Neural cell (in vitro differentiated cells): ENCODE data around the gene ITPR2. TPM values are rescaled to one million over a fixed set of nuclear protein-coding genes. Genes with fewer than 3 reads are reported as not detected.

Source experiments
- H2AFZ ChIP-seq: fragments of 200-600, 300-800 bp; sonication (generic), shearing (Covaris generic); 2 replicates; pipeline ENCODE4 v1.6.0; 2014; ENCODE audit warnings: low read depth, mild to moderate bottlenecking, antibody characterized with exemption, low read length, moderate library complexity
- H3F3A ChIP-seq: fragments of 200-600 bp; shearing (Covaris generic); 2 replicates; pipeline ENCODE4 v1.6.1; 2016; ENCODE audit warnings: mild to moderate bottlenecking, moderate library complexity, mixed read lengths, antibody characterized with exemption, low read length; ENCODE audit not compliant: insufficient read depth, poor library complexity, severe bottlenecking
- H3K27ac ChIP-seq: fragments of 200-600, 300-800 bp; sonication (generic), shearing (Covaris generic); 2 replicates; pipeline ENCODE4 v1.5.1; 2014; ENCODE audit warnings: mild to moderate bottlenecking, low read length, moderate library complexity
- H3K27me3 ChIP-seq: fragments of 300-800, 200-600 bp; sonication (generic), shearing (Covaris generic); 2 replicates; pipeline ENCODE4 v1.6.0; 2014; ENCODE audit warnings: mild to moderate bottlenecking, low read depth, low read length, moderate library complexity; ENCODE audit not compliant: insufficient read depth
- H3K36me3 ChIP-seq: fragments of 300-800, 200-600 bp; sonication (generic), shearing (Covaris generic); 2 replicates; pipeline ENCODE4 v1.5.1; 2014; ENCODE audit warnings: mild to moderate bottlenecking, antibody characterized with exemption, low read length, moderate library complexity; ENCODE audit not compliant: insufficient read depth
- H3K4me2 ChIP-seq: fragments of 300-800, 200-600 bp; sonication (generic), shearing (Covaris generic); 2 replicates; pipeline ENCODE4 v1.6.0; 2014; ENCODE audit warnings: mild to moderate bottlenecking, low read length
- H3K4me3 ChIP-seq: fragments of 300-800, 200-600 bp; sonication (generic), shearing (Covaris generic); 2 replicates; pipeline ENCODE4 v1.5.1; 2014; ENCODE audit warnings: mild to moderate bottlenecking, low read length, moderate library complexity
- H3K79me2 ChIP-seq: fragments of 200-600 bp; shearing (Covaris generic); replicated peaks from 2 replicates; pipeline ENCODE4 v1.6.0; 2014; ENCODE audit warnings: mild to moderate bottlenecking, low read length, moderate library complexity; ENCODE audit not compliant: insufficient read depth
- H3K9ac ChIP-seq: fragments of 300-800, 200-600 bp; sonication (generic), shearing (Covaris generic); 2 replicates; pipeline ENCODE4 v1.6.1; 2016; ENCODE audit warnings: mild to moderate bottlenecking, low read length, mixed read lengths
- H3K9me2 ChIP-seq: fragments of 200-600 bp; shearing (Covaris generic); 2 replicates; pipeline ENCODE4 v1.6.1; 2016; ENCODE audit warnings: mild to moderate bottlenecking, low read length, mixed read lengths; ENCODE audit not compliant: insufficient read depth
- H3K9me3 ChIP-seq: fragments of 200-600, 300-800 bp; sonication (generic), shearing (Covaris generic); 2 replicates; pipeline ENCODE4 v1.6.1; 2016; ENCODE audit warnings: mild to moderate bottlenecking, mixed run types, low read length, moderate library complexity, mixed read lengths
- H4K20me1 ChIP-seq: fragments of 200-600 bp; shearing (Covaris generic); 2 replicates; pipeline ENCODE4 v1.6.1; 2016; ENCODE audit warnings: mild to moderate bottlenecking, mixed run types; ENCODE audit not compliant: insufficient read depth
- EP300 ChIP-seq: fragments of 450-650 bp; conservative IDR thresholded peaks from 2 replicates; pipeline ENCODE4 v1.6.1; 2014; ENCODE audit warnings: antibody characterized with exemption, mild to moderate bottlenecking, moderate library complexity; ENCODE audit not compliant: poor library complexity, severe bottlenecking
- EZH2 ChIP-seq: fragments of 200-600, 300-800 bp; shearing (Covaris generic), sonication (generic); IDR thresholded peaks from 2 replicates; pipeline ENCODE4 v1.6.1; 2014; ENCODE audit warnings: antibody characterized with exemption, low read length, borderline replicate concordance, mild to moderate bottlenecking; ENCODE audit not compliant: insufficient read depth, poor library complexity, severe bottlenecking
- MXI1 ChIP-seq: fragments of 450-650 bp; conservative IDR thresholded peaks from 2 replicates; pipeline ENCODE4 v1.6.1; 2014; ENCODE audit warnings: antibody characterized with exemption, mild to moderate bottlenecking; ENCODE audit not compliant: poor library complexity, severe bottlenecking
- POLR2AphosphoS5 ChIP-seq: IDR thresholded peaks from 2 replicates; pipeline ENCODE4 v1.6.1; 2012
- RAD21 ChIP-seq: fragments of 450-650 bp; conservative IDR thresholded peaks from 2 replicates; pipeline ENCODE4 v1.6.1; 2014; ENCODE audit warnings: antibody characterized with exemption, mild to moderate bottlenecking, moderate library complexity
- SMC3 ChIP-seq: fragments of 450-650 bp; conservative IDR thresholded peaks from 2 replicates; pipeline ENCODE4 v1.6.1; 2014; ENCODE audit warnings: antibody characterized with exemption, mild to moderate bottlenecking, moderate library complexity; ENCODE audit not compliant: poor library complexity
- TAF1 ChIP-seq: IDR thresholded peaks from 2 replicates; pipeline ENCODE4 v1.6.1; 2012; ENCODE audit warnings: low read depth
- polyA plus RNA-seq: library from polyadenylated mRNA; depleted of rRNA; stranded (reverse); fragments of >200 nt; gene quantifications from 2 replicates; pipeline ENCODE4 v1.2.3, GENCODE V29; 2014
- TF ChIP-seq, protein P1 (sequence below): IDR thresholded peaks from 2 replicates; pipeline ENCODE4 v1.6.1; 2012; ENCODE audit warnings: borderline replicate concordance
- TF ChIP-seq, protein P2 (sequence below): fragments of 450-650 bp; IDR thresholded peaks from 2 replicates; pipeline ENCODE4 v1.5.1; 2014; ENCODE audit warnings: antibody characterized with exemption, mild to moderate bottlenecking, moderate library complexity; ENCODE audit not compliant: poor library complexity, severe bottlenecking

The ITPR2 gene
- polyA plus RNA-seq, 1 donor from 2014 or later: 2.0 TPM

- no peak overlapping the region for H3K27ac ChIP-seq
- H3K79me2 ChIP-seq: no peaks in the 10 kb centered on the region
- H3K4me3 ChIP-seq: no peak overlapping the region
- no peaks in the 10 kb centered on the region for H3K9me2 ChIP-seq
- TF ChIP-seq MXI1 (no peak), EZH2 (no peak), POLR2AphosphoS5 (no peak), RAD21 (no peak), SMC3 (no peak), EP300 (no peak), TAF1 (no peak)
- TF ChIP-seq, protein P1, sequence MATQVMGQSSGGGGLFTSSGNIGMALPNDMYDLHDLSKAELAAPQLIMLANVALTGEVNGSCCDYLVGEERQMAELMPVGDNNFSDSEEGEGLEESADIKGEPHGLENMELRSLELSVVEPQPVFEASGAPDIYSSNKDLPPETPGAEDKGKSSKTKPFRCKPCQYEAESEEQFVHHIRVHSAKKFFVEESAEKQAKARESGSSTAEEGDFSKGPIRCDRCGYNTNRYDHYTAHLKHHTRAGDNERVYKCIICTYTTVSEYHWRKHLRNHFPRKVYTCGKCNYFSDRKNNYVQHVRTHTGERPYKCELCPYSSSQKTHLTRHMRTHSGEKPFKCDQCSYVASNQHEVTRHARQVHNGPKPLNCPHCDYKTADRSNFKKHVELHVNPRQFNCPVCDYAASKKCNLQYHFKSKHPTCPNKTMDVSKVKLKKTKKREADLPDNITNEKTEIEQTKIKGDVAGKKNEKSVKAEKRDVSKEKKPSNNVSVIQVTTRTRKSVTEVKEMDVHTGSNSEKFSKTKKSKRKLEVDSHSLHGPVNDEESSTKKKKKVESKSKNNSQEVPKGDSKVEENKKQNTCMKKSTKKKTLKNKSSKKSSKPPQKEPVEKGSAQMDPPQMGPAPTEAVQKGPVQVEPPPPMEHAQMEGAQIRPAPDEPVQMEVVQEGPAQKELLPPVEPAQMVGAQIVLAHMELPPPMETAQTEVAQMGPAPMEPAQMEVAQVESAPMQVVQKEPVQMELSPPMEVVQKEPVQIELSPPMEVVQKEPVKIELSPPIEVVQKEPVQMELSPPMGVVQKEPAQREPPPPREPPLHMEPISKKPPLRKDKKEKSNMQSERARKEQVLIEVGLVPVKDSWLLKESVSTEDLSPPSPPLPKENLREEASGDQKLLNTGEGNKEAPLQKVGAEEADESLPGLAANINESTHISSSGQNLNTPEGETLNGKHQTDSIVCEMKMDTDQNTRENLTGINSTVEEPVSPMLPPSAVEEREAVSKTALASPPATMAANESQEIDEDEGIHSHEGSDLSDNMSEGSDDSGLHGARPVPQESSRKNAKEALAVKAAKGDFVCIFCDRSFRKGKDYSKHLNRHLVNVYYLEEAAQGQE: no peak
- TF ChIP-seq, protein P2, sequence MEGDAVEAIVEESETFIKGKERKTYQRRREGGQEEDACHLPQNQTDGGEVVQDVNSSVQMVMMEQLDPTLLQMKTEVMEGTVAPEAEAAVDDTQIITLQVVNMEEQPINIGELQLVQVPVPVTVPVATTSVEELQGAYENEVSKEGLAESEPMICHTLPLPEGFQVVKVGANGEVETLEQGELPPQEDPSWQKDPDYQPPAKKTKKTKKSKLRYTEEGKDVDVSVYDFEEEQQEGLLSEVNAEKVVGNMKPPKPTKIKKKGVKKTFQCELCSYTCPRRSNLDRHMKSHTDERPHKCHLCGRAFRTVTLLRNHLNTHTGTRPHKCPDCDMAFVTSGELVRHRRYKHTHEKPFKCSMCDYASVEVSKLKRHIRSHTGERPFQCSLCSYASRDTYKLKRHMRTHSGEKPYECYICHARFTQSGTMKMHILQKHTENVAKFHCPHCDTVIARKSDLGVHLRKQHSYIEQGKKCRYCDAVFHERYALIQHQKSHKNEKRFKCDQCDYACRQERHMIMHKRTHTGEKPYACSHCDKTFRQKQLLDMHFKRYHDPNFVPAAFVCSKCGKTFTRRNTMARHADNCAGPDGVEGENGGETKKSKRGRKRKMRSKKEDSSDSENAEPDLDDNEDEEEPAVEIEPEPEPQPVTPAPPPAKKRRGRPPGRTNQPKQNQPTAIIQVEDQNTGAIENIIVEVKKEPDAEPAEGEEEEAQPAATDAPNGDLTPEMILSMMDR: no peak
- no peaks in the 10 kb centered on the region for H3K36me3 ChIP-seq
- no peak overlapping the region for H3K9ac ChIP-seq
- no peaks in the 10 kb centered on the region for H3K9me3 ChIP-seq
- no peak overlapping the region for H3K4me2 ChIP-seq
- H3F3A ChIP-seq: no peaks in the 10 kb centered on the region
- H2AFZ ChIP-seq: no peak overlapping the region
- H4K20me1 ChIP-seq: no peaks in the 10 kb centered on the region
- no peaks in the 10 kb centered on the region for H3K27me3 ChIP-seq
Observed at GRCh38 chr12:26690601-26691000, 142.4 kb downstream of the ITPR2 start.

- H3K79me2 ChIP-seq: no peaks in the 10 kb centered on the region
- no peak overlapping the region for H3K4me2 ChIP-seq
- no peaks in the 10 kb centered on the region for H3K36me3 ChIP-seq
- TF ChIP-seq RAD21: no peak
- no peak for TF ChIP-seq MXI1
- no peak for TF ChIP-seq POLR2AphosphoS5
- TF ChIP-seq SMC3: no peak
- TF ChIP-seq, protein P2: no peak
- no peak for TF ChIP-seq EZH2
- TF ChIP-seq, protein P1: no peak
- TF ChIP-seq TAF1: no peak
- no peak for TF ChIP-seq EP300
- no peaks in the 10 kb centered on the region for H3F3A ChIP-seq
- H4K20me1 ChIP-seq: no peaks in the 10 kb centered on the region
- H3K9me3 ChIP-seq: no peaks in the 10 kb centered on the region
- no peaks in the 10 kb centered on the region for H3K9me2 ChIP-seq
- H2AFZ ChIP-seq: no peak overlapping the region
- H3K27ac ChIP-seq: no peak overlapping the region
- no peak overlapping the region for H3K4me3 ChIP-seq
- H3K9ac ChIP-seq: no peak overlapping the region
- no peaks in the 10 kb centered on the region for H3K27me3 ChIP-seq
Observed at GRCh38 chr12:26689281-26689841, 143.6 kb downstream of the ITPR2 start.
